CD14-positive monocyte (primary cell): ENCODE measurements around the gene C20orf173. TPM values are rescaled to one million over a fixed set of nuclear protein-coding genes. Genes with fewer than 3 reads are reported as not detected.

Experiments
- DNase-seq, 3 donors: peaks; one replicate each; pipeline ENCODE4 v3.0.0-alpha.2; 2011 to 2022
- H2AFZ ChIP-seq: 2 replicates; pipeline ENCODE4 v1.6.0; 2012; ENCODE audit warnings: mild to moderate bottlenecking, low read depth, low read length, inconsistent platforms; ENCODE audit not compliant: insufficient read depth, poor library complexity, severe bottlenecking
- H3K27ac ChIP-seq, 2 donors: 1 replicate in 1 of 2; 2 replicates in 1 of 2; pipeline ENCODE4 v1.5.1; 2012 to 2013; ENCODE audit warnings: low read length in 2 of 2, control low read depth in 1 of 2, inconsistent platforms in 1 of 2, low read depth in 1 of 2, mild to moderate bottlenecking in 1 of 2
- H3K27me3 ChIP-seq, 2 donors: one replicate each; pipeline versions ENCODE4 v1.6.0 to v1.6.1; 2011 to 2013; ENCODE audit warnings: low read length in 2 of 2; ENCODE audit not compliant: control insufficient read depth in 2 of 2, insufficient read depth in 2 of 2
- H3K36me3 ChIP-seq, 2 donors: replicated peaks in 1 of 2; 1 replicate in 1 of 2; 2 replicates in 1 of 2; pipeline versions ENCODE4 v1.5.1 to v1.6.1; 2012 to 2013; ENCODE audit warnings: low read length in 2 of 2, control low read depth in 1 of 2, inconsistent platforms in 1 of 2, mild to moderate bottlenecking in 1 of 2; ENCODE audit not compliant: insufficient read depth in 2 of 2, control insufficient read depth in 1 of 2
- H3K4me1 ChIP-seq, 2 donors: 1 replicate in 1 of 2; 2 replicates in 1 of 2; pipeline versions ENCODE4 v1.5.1 to v1.6.1; 2012 to 2013; ENCODE audit warnings: low read length in 2 of 2, control low read depth in 1 of 2, inconsistent platforms in 1 of 2, mild to moderate bottlenecking in 1 of 2, moderate library complexity in 1 of 2; ENCODE audit not compliant: insufficient read depth in 2 of 2, control insufficient read depth in 1 of 2
- H3K4me2 ChIP-seq: replicated peaks from 2 replicates; pipeline ENCODE3; 2012; ENCODE audit warnings: low read length, moderate library complexity, mild to moderate bottlenecking; ENCODE audit not compliant: poor library complexity, severe bottlenecking; ENCODE audit errors: extremely low read depth
- H3K4me3 ChIP-seq, 3 experiments: fragments of 200-600 bp in 1 of 3; sonication (generic) in 1 of 3; replicated peaks in 1 of 3; 1 replicate in 2 of 3; 2 replicates in 1 of 3; pipeline ENCODE4 v1.5.1; 2011 to 2013; ENCODE audit warnings: low read length in 3 of 3, mild to moderate bottlenecking in 3 of 3, control low read depth in 2 of 3, low read depth in 2 of 3, inconsistent platforms in 1 of 3, moderate library complexity in 1 of 3
- H3K79me2 ChIP-seq: 2 replicates; pipeline ENCODE4 v1.6.0; 2012; ENCODE audit warnings: mild to moderate bottlenecking, control low read depth, inconsistent platforms, low read length, moderate library complexity; ENCODE audit not compliant: insufficient read depth
- H3K9ac ChIP-seq: 2 replicates; pipeline ENCODE4 v1.6.0; 2017; ENCODE audit warnings: low read length, mild to moderate bottlenecking; ENCODE audit not compliant: insufficient read depth, poor library complexity, severe bottlenecking
- H3K9me3 ChIP-seq, 2 donors: replicated peaks in 1 of 2; 1 replicate in 1 of 2; 2 replicates in 1 of 2; pipeline versions ENCODE4 v1.5.1 to v1.6.1; 2012 to 2013; ENCODE audit warnings: low read length in 2 of 2, control low read depth in 1 of 2; ENCODE audit not compliant: control insufficient read depth in 1 of 2, insufficient read depth in 1 of 2
- H4K20me1 ChIP-seq: 2 replicates; pipeline ENCODE4 v1.6.0; 2012; ENCODE audit warnings: mild to moderate bottlenecking, low read length, control low read depth, moderate library complexity; ENCODE audit not compliant: insufficient read depth
- H3K27ac Mint-ChIP-seq, 7 donors: one replicate each; pipeline ENCODE4 v1.8.0; 2020; ENCODE audit warnings: mild to moderate bottlenecking in 7 of 7, mixed read lengths in 7 of 7, moderate library complexity in 6 of 7, inconsistent platforms in 2 of 7
- H3K27me3 Mint-ChIP-seq, 3 donors: one replicate each; pipeline ENCODE4 v1.8.0; 2021 to 2022; ENCODE audit warnings: low read depth in 3 of 3, mild to moderate bottlenecking in 3 of 3, mixed read lengths in 3 of 3, moderate library complexity in 3 of 3, inconsistent platforms in 1 of 3
- H3K36me3 Mint-ChIP-seq, 2 donors: one replicate each; pipeline ENCODE4 v1.8.0; 2020; ENCODE audit warnings: mixed read lengths in 2 of 2, inconsistent platforms in 1 of 2, mild to moderate bottlenecking in 1 of 2
- H3K4me1 Mint-ChIP-seq: one replicate; pipeline ENCODE4 v1.8.0; 2020; ENCODE audit warnings: mild to moderate bottlenecking, mixed read lengths
- H3K4me3 Mint-ChIP-seq, 2 donors: one replicate each; pipeline ENCODE4 v1.8.0; 2020; ENCODE audit warnings: mild to moderate bottlenecking in 2 of 2, mixed read lengths in 2 of 2, moderate library complexity in 1 of 2
- H3K9me3 Mint-ChIP-seq, 7 donors: one replicate each; pipeline ENCODE4 v1.8.0; 2020 to 2022; ENCODE audit warnings: mixed read lengths in 7 of 7, mild to moderate bottlenecking in 6 of 7, moderate library complexity in 6 of 7, inconsistent platforms in 2 of 7
- CTCF ChIP-seq: fragments of 200-600 bp; IDR thresholded peaks from one replicate; pipeline ENCODE4 v1.8.0; 2022; ENCODE audit warnings: antibody characterized with exemption, mild to moderate bottlenecking
- WGBS: methylation state at CpG from one replicate; pipeline ENCODE4 v1.1.5; 2013; ENCODE audit warnings: missing lambda C conversion rate; ENCODE audit not compliant: insufficient coverage; 5-methylcytosine and 5-hydroxymethylcytosine counted together
- intact Hi-C, 2 donors: fragments of 100-400 bp; cut with micrococcal nuclease; formaldehyde crosslinking; loops; one replicate each; pipeline versions ENCODE4 v1.15.0 to v1.15.1; 2023
- polyA plus RNA-seq, 3 donors: library from polyadenylated mRNA; depleted of rRNA in 1 of 3; unstranded in 2 of 3; stranded (reverse) in 1 of 3; fragments of 300-500 nt in 2 of 3; fragments of >200 nt in 1 of 3; fragmentation: Illumina TruSeq in 2 of 3; gene quantifications; 1 replicate in 2 of 3; 2 replicates in 1 of 3; pipeline ENCODE4 v1.2.3, GENCODE V29; 2012 to 2021

C20orf173 gene
- polyA plus RNA-seq, 3 donors: not detected

- peak overlapping the region in 4 of 7 donors; percentile 30 to 99 (median 82) for H3K27ac Mint-ChIP-seq
- Histone ChIP-seq H3K36me3 (peaks cover 13 to 28% of the 10 kb centered on the region in 2 donors), H3K4me1 (peaks cover 26 to 30% of the 10 kb centered on the region in 2 donors), H2AFZ (no peak overlapping the region), H3K27ac (peak overlapping the region in 1 of 2 donors; percentile 94), H3K9ac (no peak overlapping the region), H3K79me2 (peaks cover 78% of the 10 kb centered on the region), H3K4me3 (peak overlapping the region in 1 of 3 experiments; percentile 89), H3K27me3 (no peaks in the 10 kb centered on the region), H3K4me2 (peak overlapping the region; percentile 97), H4K20me1 (no peaks in the 10 kb centered on the region), H3K9me3 (no peaks in the 10 kb centered on the region)
- peak overlapping the region; percentile 97 for H3K4me3 Mint-ChIP-seq
- DNase-seq: no peak
- intact Hi-C loops: no loop called here
- H3K9me3 Mint-ChIP-seq: no peaks in the 10 kb centered on the region
- 76% methylated on average over 2 of the region's 5 CpGs for WGBS
- peaks cover 44% of the 10 kb centered on the region for H3K4me1 Mint-ChIP-seq
- peaks cover 31 to 37% of the 10 kb centered on the region in 2 donors for H3K36me3 Mint-ChIP-seq
- no peak for TF ChIP-seq CTCF
- peaks cover 0 to 4% (median 2%) of the 10 kb centered on the region in 3 donors for H3K27me3 Mint-ChIP-seq
These were observed 39.7 kb downstream of the C20orf173 start for GRCh38 chr20:35489717-35490116.

GRCh38 chr20:35487479-35487878 is 42.0 kb downstream of the C20orf173 start:
- H3K4me3 Mint-ChIP-seq: no peak overlapping the region
- Histone ChIP-seq H3K79me2 (peaks cover 88% of the 10 kb centered on the region), H3K9me3 (no peaks in the 10 kb centered on the region), H3K9ac (no peak overlapping the region), H4K20me1 (no peaks in the 10 kb centered on the region), H3K4me3 (no peak overlapping the region), H3K27me3 (no peaks in the 10 kb centered on the region), H2AFZ (no peak overlapping the region), H3K27ac (peak overlapping the region in 1 of 2 donors; percentile 18), H3K36me3 (peaks cover 2 to 20% of the 10 kb centered on the region in 2 donors), H3K4me1 (peaks cover 26 to 30% of the 10 kb centered on the region in 2 donors), H3K4me2 (no peak overlapping the region)
- H3K27me3 Mint-ChIP-seq: peaks cover 0 to 4% (median 2%) of the 10 kb centered on the region in 3 donors
- TF ChIP-seq CTCF: no peak
- peaks cover 24 to 32% of the 10 kb centered on the region in 2 donors for H3K36me3 Mint-ChIP-seq
- 100% methylated on average over 1 of the region's 4 CpGs for WGBS
- no peak overlapping the region for H3K27ac Mint-ChIP-seq
- intact Hi-C loops: no loop called here
- no peak for DNase-seq
- peaks cover 0 to 7% (median 3%) of the 10 kb centered on the region in 7 donors for H3K9me3 Mint-ChIP-seq
- H3K4me1 Mint-ChIP-seq: peaks cover 43% of the 10 kb centered on the region
